ENCODE data around the gene UPB1. TPM values are rescaled to one million over a fixed set of nuclear protein-coding genes. Genes with fewer than 3 reads are reported as not detected.

Gene UPB1
- total RNA-seq, 1 experiment from 2014 or later, result 0.50 TPM

- Mint-ChIP-seq H3K4me1 (ENCODE audit: low read depth, unreplicated experiment) (peaks cover 64% of the 10 kb centered on the region), H3K27me3 (ENCODE audit: unreplicated experiment) (no peaks in the 10 kb centered on the region), H3K27ac (ENCODE audit: unreplicated experiment) (peak overlapping the region; percentile 84), H3K4me3 (ENCODE audit: low read depth, unreplicated experiment) (peak overlapping the region; percentile 97), H3K36me3 (ENCODE audit: insufficient read depth, unreplicated experiment) (peaks cover 85% of the 10 kb centered on the region), H3K9me3 (ENCODE audit: low read depth, unreplicated experiment) (no peaks in the 10 kb centered on the region)
- intact Hi-C loops (cut with micrococcal nuclease; ENCODE audit: unreplicated experiment), result no loop called here
- DNase-seq, result no peak
- CTCF ChIA-PET, result no interaction called here
- no peak for TF ChIP-seq CTCF (IDR thresholded peaks at IDR 0.05; ENCODE audit: unreplicated experiment)
- no TSS peak for BruUV-seq (replicated peaks)
These were observed 58.6 kb downstream of the UPB1 start for GRCh38 chr22:24553597-24554312.

GRCh38 chr22:24554313-24555164, 59.4 kb downstream of the UPB1 start, which contains the start of gene GUCD1:
Gene GUCD1, minus strand, starts transcription at chr22:24555138. Its CDS starts 147 bp downstream, at chr22:24554991.
- Mint-ChIP-seq H3K27ac (ENCODE audit: unreplicated experiment) (peak within 1 kb of the TSS; percentile 84), H3K27me3 (ENCODE audit: unreplicated experiment) (no peaks in the 10 kb centered on the region), H3K36me3 (ENCODE audit: insufficient read depth, unreplicated experiment) (peaks cover 83% of the 10 kb centered on the region), H3K9me3 (ENCODE audit: low read depth, unreplicated experiment) (no peaks in the 10 kb centered on the region), H3K4me1 (ENCODE audit: low read depth, unreplicated experiment) (peaks cover 60% of the 10 kb centered on the region), H3K4me3 (ENCODE audit: low read depth, unreplicated experiment) (peak within 1 kb of the TSS; percentile 97)
- TF ChIP-seq CTCF (IDR thresholded peaks at IDR 0.05; ENCODE audit: unreplicated experiment), result no peak
- TSS peak; percentile 41 for BruUV-seq (replicated peaks)
- CTCF ChIA-PET, result interaction anchor here (0.6 to 1.0 kb wide), 6 partner anchors 33 to 400 kb away, joined by 3 to 6 read pairs (median 3); no protein-coding TSS in a partner anchor
- intact Hi-C loops (cut with micrococcal nuclease; ENCODE audit: unreplicated experiment), result no loop called here
- peak; percentile 13 for DNase-seq

- Mint-ChIP-seq H3K4me1 (ENCODE audit: low read depth, unreplicated experiment) (peaks cover 51% of the 10 kb centered on the region), H3K36me3 (ENCODE audit: insufficient read depth, unreplicated experiment) (peaks cover 80% of the 10 kb centered on the region), H3K27ac (ENCODE audit: unreplicated experiment) (peak within 1 kb of the TSS; percentile 83), H3K4me3 (ENCODE audit: low read depth, unreplicated experiment) (peak within 1 kb of the TSS; percentile 97), H3K27me3 (ENCODE audit: unreplicated experiment) (no peaks in the 10 kb centered on the region), H3K9me3 (ENCODE audit: low read depth, unreplicated experiment) (no peaks in the 10 kb centered on the region)
- BruUV-seq (replicated peaks), result no TSS peak
- TF ChIP-seq CTCF (IDR thresholded peaks at IDR 0.05; ENCODE audit: unreplicated experiment), result no peak
- intact Hi-C loops (cut with micrococcal nuclease; ENCODE audit: unreplicated experiment), result no loop called here
- DNase-seq, result peak; percentile 97
- CTCF ChIA-PET, result interaction anchor here (0.5 to 1.0 kb wide), 13 partner anchors 33 to 399 kb away, joined by 3 to 6 read pairs (median 3); no protein-coding TSS in a partner anchor
These were observed 60.3 kb downstream of the UPB1 start, which contains the start of gene SNRPD3 for GRCh38 chr22:24555165-24556039. Gene SNRPD3, plus strand, starts transcription at chr22:24555999. Its CDS starts 1,676 bp downstream, at chr22:24557675.

GRCh38 chr22:24559471-24559870, 64.3 kb downstream of the UPB1 start:
- Mint-ChIP-seq H3K9me3 (ENCODE audit: low read depth, unreplicated experiment) (no peaks in the 10 kb centered on the region), H3K4me1 (ENCODE audit: low read depth, unreplicated experiment) (peaks cover 28% of the 10 kb centered on the region), H3K36me3 (ENCODE audit: insufficient read depth, unreplicated experiment) (peaks cover 68% of the 10 kb centered on the region), H3K27ac (ENCODE audit: unreplicated experiment) (no peak overlapping the region), H3K27me3 (ENCODE audit: unreplicated experiment) (no peaks in the 10 kb centered on the region), H3K4me3 (ENCODE audit: low read depth, unreplicated experiment) (no peak overlapping the region)
- TF ChIP-seq CTCF (IDR thresholded peaks at IDR 0.05; ENCODE audit: unreplicated experiment), result no peak
- intact Hi-C loops (cut with micrococcal nuclease; ENCODE audit: unreplicated experiment), result no loop called here
- BruUV-seq (replicated peaks), result no TSS peak
- CTCF ChIA-PET, result interaction anchor here (1.0 kb wide), 1 partner anchor 29 kb away, joined by 3 read pairs; no protein-coding TSS in a partner anchor
- DNase-seq, result no peak
